GM18870 (cell line): Measurements from ENCODE around the gene SCARB2.
"Not testable (repeated sequence)": the region's sequence is repeated elsewhere in the genome, so short reads cannot be mapped to it uniquely, and the experiment has no call there.

Source experiments
- ATAC-seq: cut with Tn5 transposase; IDR thresholded peaks from one replicate; pipeline ENCODE4 v1.9.1; 2021; ENCODE audit warnings: moderate library complexity; ENCODE audit not compliant: unreplicated experiment

Gene SCARB2

GRCh38 chr4:76213415-76214176, at the start of gene SCARB2:
Gene SCARB2 (minus strand): TSS chr4:76213824. CDS start chr4:76213543, 281 bp downstream.
- peak; percentile 58 for ATAC-seq

GRCh38 chr4:76260571-76260970, 46.9 kb upstream of the SCARB2 start:
- no peak for ATAC-seq

- ATAC-seq: no peak
Observed at GRCh38 chr4:76257824-76258223, 44.2 kb upstream of the SCARB2 start.

GRCh38 chr4:76256968-76257367, 43.3 kb upstream of the SCARB2 start:
- no peak for ATAC-seq

- ATAC-seq: no peak
Observed at GRCh38 chr4:76256032-76256431, 42.4 kb upstream of the SCARB2 start.

GRCh38 chr4:76253511-76253910, 39.9 kb upstream of the SCARB2 start:
- no peak for ATAC-seq

GRCh38 chr4:76252271-76252653, 38.6 kb upstream of the SCARB2 start:
- ATAC-seq: no peak

GRCh38 chr4:76251441-76252270, 38.0 kb upstream of the SCARB2 start, which contains the start of gene FAM47E:
Gene FAM47E (plus strand): TSS chr4:76251721. CDS start chr4:76251747, 26 bp downstream.
- no peak for ATAC-seq

- ATAC-seq: no peak
Observed at GRCh38 chr4:76250962-76251361, 37.3 kb upstream of the SCARB2 start.

GRCh38 chr4:76246852-76247251, 33.2 kb upstream of the SCARB2 start:
- no peak for ATAC-seq

- no peak for ATAC-seq
Observed at GRCh38 chr4:76246025-76246424, 32.4 kb upstream of the SCARB2 start.

GRCh38 chr4:76243877-76244276, 30.3 kb upstream of the SCARB2 start:
- not testable (repeated sequence) for ATAC-seq

- no peak for ATAC-seq
Observed at GRCh38 chr4:76240236-76240635, 26.6 kb upstream of the SCARB2 start.

- ATAC-seq: no peak
Observed at GRCh38 chr4:76238701-76239100, 25.1 kb upstream of the SCARB2 start.

GRCh38 chr4:76238236-76238635, 24.6 kb upstream of the SCARB2 start:
- no peak for ATAC-seq

GRCh38 chr4:76235915-76236314, 22.3 kb upstream of the SCARB2 start:
- ATAC-seq: no peak

- no peak for ATAC-seq
Observed at GRCh38 chr4:76235407-76235806, 21.8 kb upstream of the SCARB2 start.

- ATAC-seq: no peak
Observed at GRCh38 chr4:76234679-76235044, 21.0 kb upstream of the SCARB2 start.

GRCh38 chr4:76233967-76234678, 20.5 kb upstream of the SCARB2 start:
- ATAC-seq: no peak

- no peak for ATAC-seq
Observed at GRCh38 chr4:76233529-76233928, 19.9 kb upstream of the SCARB2 start.

- ATAC-seq: no peak
Observed at GRCh38 chr4:76233083-76233482, 19.5 kb upstream of the SCARB2 start.
